HG03521 (cell line): ENCODE results near the gene USP47.

Source experiments
- ATAC-seq: cut with Tn5 transposase; IDR thresholded peaks from one replicate; pipeline ENCODE4 v1.9.1; 2021; ENCODE audit warnings: mild to moderate bottlenecking, moderate library complexity; ENCODE audit not compliant: unreplicated experiment

USP47 gene

GRCh38 chr11:11977206-11977938, 135.6 kb downstream of the USP47 start:
- no peak for ATAC-seq

- no peak for ATAC-seq
These were observed 136.4 kb downstream of the USP47 start for GRCh38 chr11:11978098-11978637.

GRCh38 chr11:11978792-11979487, 137.2 kb downstream of the USP47 start:
- ATAC-seq: no peak

GRCh38 chr11:11979488-11980117, 137.8 kb downstream of the USP47 start:
- ATAC-seq: no peak

GRCh38 chr11:11980200-11980599, 138.4 kb downstream of the USP47 start:
- no peak for ATAC-seq

- ATAC-seq: no peak
These were observed 139.1 kb downstream of the USP47 start for GRCh38 chr11:11980841-11981308.

GRCh38 chr11:11981364-11981763, 139.6 kb downstream of the USP47 start:
- ATAC-seq: no peak

GRCh38 chr11:11981840-11982239, 140.1 kb downstream of the USP47 start:
- no peak for ATAC-seq

- no peak for ATAC-seq
These were observed 140.7 kb downstream of the USP47 start for GRCh38 chr11:11982461-11982860.

GRCh38 chr11:11982975-11983374, 141.2 kb downstream of the USP47 start:
- ATAC-seq: no peak

GRCh38 chr11:11983427-11983826, 141.7 kb downstream of the USP47 start:
- no peak for ATAC-seq

- no peak for ATAC-seq
These were observed 142.8 kb downstream of the USP47 start for GRCh38 chr11:11984563-11984962.

- no peak for ATAC-seq
These were observed 143.4 kb downstream of the USP47 start for GRCh38 chr11:11985016-11985715.

GRCh38 chr11:11985954-11986949, 144.5 kb downstream of the USP47 start:
- no peak for ATAC-seq

- ATAC-seq: no peak
These were observed 145.8 kb downstream of the USP47 start for GRCh38 chr11:11987503-11988022.

- no peak for ATAC-seq
These were observed 146.4 kb downstream of the USP47 start for GRCh38 chr11:11988099-11988651.

- no peak for ATAC-seq
These were observed 147.0 kb downstream of the USP47 start for GRCh38 chr11:11988681-11989261.

- ATAC-seq: no peak
These were observed 148.3 kb downstream of the USP47 start for GRCh38 chr11:11989774-11990744.
